HCT116 (cell line): ENCODE data around the gene TANGO6. TPM values are rescaled to one million over a fixed set of nuclear protein-coding genes. Genes with fewer than 3 reads are reported as not detected.

Experiments
- ATAC-seq: fragments of 200-7000 bp; cut with Tn5 transposase; 2 replicates; pipeline ENCODE4 v1.9.1; 2020; ENCODE audit warnings: mild to moderate bottlenecking, moderate library complexity
- BruUV-seq: library from RNA; stranded (reverse); fragments of 400-500 nt; replicated peaks from 2 replicates; lab custom pipeline; 2021; lab: Mats Ljungman, UMichigan
- CTCF ChIA-PET: fragments of 300-600 bp; sonication (Branson Sonifier 250); formaldehyde crosslinking; loops from one replicate; lab custom pipeline; 2021; ENCODE audit warnings: antibody characterized with exemption; lab: Charles Lee
- POLR2A ChIA-PET: fragments of 300-600, 350-600 bp; sonication (Branson Sonifier 250); formaldehyde crosslinking; loops from one replicate; lab custom pipeline; 2021; ENCODE audit warnings: antibody characterized with exemption; lab: Charles Lee
- RAD21 ChIA-PET, 2 experiments: fragments of 300-600 bp; sonication (Branson Sonifier 250); formaldehyde crosslinking; loops; one replicate each; lab custom pipeline; 2023; ENCODE audit warnings: low total read pairs in 2 of 2; ENCODE audit not compliant: uncharacterized antibody in 2 of 2, unreplicated experiment in 2 of 2, low non-redundant PET in 1 of 2; lab: Charles Lee
- DNase-seq: peaks from one replicate; pipeline ENCODE4 v3.0.0-alpha.2; 2010; ENCODE audit warnings: low read depth, low spot score
- H2AFZ ChIP-seq: fragments of 200-600 bp; shearing (Covaris generic), sonication (generic); 2 replicates; pipeline ENCODE4 v1.6.1; 2017; ENCODE audit warnings: low read depth, mixed run types, mixed read lengths, antibody characterized with exemption, low read length; ENCODE audit not compliant: poor library complexity, severe bottlenecking
- H3K27ac ChIP-seq: 2 replicates; pipeline ENCODE4 v1.5.1; 2012; ENCODE audit warnings: low read depth, low read length
- H3K27me3 ChIP-seq: fragments of 200-600 bp; sonication (generic); 2 replicates; pipeline ENCODE4 v1.6.1; 2016; ENCODE audit warnings: mixed run types, low read length, mixed read lengths; ENCODE audit not compliant: insufficient read depth
- H3K36me3 ChIP-seq, 2 experiments: fragments of 200-500 bp in 1 of 2; fragments of 200-600 bp in 1 of 2; sonication (Bioruptor generic) in 1 of 2; sonication (generic) in 1 of 2; 2 replicates each; pipeline versions ENCODE4 v1.5.1 to v1.6.1; 2014 to 2016; ENCODE audit warnings: low read length in 2 of 2, inconsistent platforms in 1 of 2, mixed read lengths in 1 of 2, mixed run types in 1 of 2; ENCODE audit not compliant: insufficient read depth in 2 of 2, control insufficient read depth in 1 of 2
- H3K4me1 ChIP-seq, 2 experiments: fragments of 200-600 bp in 1 of 2; sonication (generic) in 1 of 2; 2 replicates each; pipeline versions ENCODE4 v1.5.1 to v1.6.1; 2012 to 2017; ENCODE audit warnings: low read length in 2 of 2, inconsistent platforms in 1 of 2, mild to moderate bottlenecking in 1 of 2, mixed read lengths in 1 of 2, mixed run types in 1 of 2, moderate library complexity in 1 of 2; ENCODE audit not compliant: insufficient read depth in 2 of 2, control insufficient read depth in 1 of 2
- H3K4me2 ChIP-seq: fragments of 200-600 bp; sonication (generic); 2 replicates; pipeline ENCODE4 v1.6.1; 2017; ENCODE audit warnings: mixed run types, low read length, mixed read lengths
- H3K4me3 ChIP-seq, 2 experiments: fragments of 200-600 bp in 1 of 2; sonication (generic) in 1 of 2; replicated peaks in 1 of 2; 2 replicates each; pipeline ENCODE4 v1.5.1; 2011 to 2016; ENCODE audit warnings: low read length in 2 of 2, control low read depth in 1 of 2, low read depth in 1 of 2, mild to moderate bottlenecking in 1 of 2, mixed read lengths in 1 of 2, mixed run types in 1 of 2
- H3K79me2 ChIP-seq: fragments of 200-600 bp; sonication (generic); 2 replicates; pipeline ENCODE4 v1.6.1; 2017; ENCODE audit warnings: mild to moderate bottlenecking, mixed run types, low read length, moderate library complexity, mixed read lengths; ENCODE audit not compliant: insufficient read depth
- H3K9ac ChIP-seq: fragments of 200-600 bp; sonication (generic); 2 replicates; pipeline ENCODE4 v1.6.1; 2016; ENCODE audit warnings: low read length, mixed read lengths
- H3K9me2 ChIP-seq: fragments of 200-600 bp; sonication (generic), shearing (Covaris generic); 2 replicates; pipeline ENCODE4 v1.6.1; 2017; ENCODE audit warnings: mixed run types, mild to moderate bottlenecking, moderate library complexity; ENCODE audit not compliant: insufficient read depth
- H3K9me3 ChIP-seq, 2 experiments: fragments of 200-500 bp in 1 of 2; fragments of 200-600 bp in 1 of 2; sonication (Bioruptor generic) in 1 of 2; sonication (generic) in 1 of 2; 2 replicates each; pipeline ENCODE4 v1.6.1; 2014 to 2017; ENCODE audit warnings: low read length in 2 of 2, mixed read lengths in 2 of 2, inconsistent platforms in 1 of 2, low read depth in 1 of 2, mild to moderate bottlenecking in 1 of 2, mixed run types in 1 of 2, moderate library complexity in 1 of 2; ENCODE audit not compliant: control insufficient read depth in 1 of 2, insufficient read depth in 1 of 2
- H4K20me1 ChIP-seq: fragments of 200-600 bp; sonication (generic), shearing (Covaris generic); 2 replicates; pipeline ENCODE4 v1.6.1; 2017; ENCODE audit warnings: mixed run types, mild to moderate bottlenecking, moderate library complexity; ENCODE audit not compliant: insufficient read depth
- CEBPB ChIP-seq: IDR thresholded peaks from 2 replicates; pipeline ENCODE4 v1.6.1; 2012; ENCODE audit warnings: low read depth
- FOSL1 ChIP-seq: IDR thresholded peaks from 2 replicates; pipeline ENCODE4 v1.6.1; 2012; ENCODE audit warnings: low read depth
- TCF7L2 ChIP-seq: IDR thresholded peaks from 2 replicates; pipeline ENCODE4 v1.7.0; 2011; ENCODE audit warnings: borderline replicate concordance, inconsistent platforms; ENCODE audit not compliant: insufficient read depth, insufficient read length; ENCODE audit errors: extremely low read depth
- intact Hi-C: fragments of 100-400 bp; cut with micrococcal nuclease; formaldehyde crosslinking; loops from 2 replicates; pipeline ENCODE4 v1.10.0; 2022
- total RNA-seq: library from RNA; stranded (reverse); gene quantifications from one replicate; pipeline ENCODE4 v1.2.1, GENCODE V29; 2021; ENCODE audit not compliant: unreplicated experiment
- TF ChIP-seq, protein P1 (sequence below): IDR thresholded peaks from 2 replicates; pipeline ENCODE4 v1.6.1; 2012
- TF ChIP-seq, protein P2 (sequence below), 3 experiments: fragments of 200-600 bp in 1 of 3; sonication (generic) in 1 of 3; IDR thresholded peaks in 2 of 3; conservative IDR thresholded peaks in 1 of 3; 2 replicates each; pipeline ENCODE4 v1.5.1; 2012 to 2017; ENCODE audit warnings: low read depth in 2 of 3, low read length in 2 of 3, antibody characterized with exemption in 1 of 3, borderline replicate concordance in 1 of 3, control low read depth in 1 of 3, mild to moderate bottlenecking in 1 of 3, mixed read lengths in 1 of 3, mixed run types in 1 of 3, moderate library complexity in 1 of 3; ENCODE audit not compliant: insufficient read depth in 1 of 3

The TANGO6 gene
- total RNA-seq, 1 experiment from 2014 or later: 16.4 TPM

DNA sequence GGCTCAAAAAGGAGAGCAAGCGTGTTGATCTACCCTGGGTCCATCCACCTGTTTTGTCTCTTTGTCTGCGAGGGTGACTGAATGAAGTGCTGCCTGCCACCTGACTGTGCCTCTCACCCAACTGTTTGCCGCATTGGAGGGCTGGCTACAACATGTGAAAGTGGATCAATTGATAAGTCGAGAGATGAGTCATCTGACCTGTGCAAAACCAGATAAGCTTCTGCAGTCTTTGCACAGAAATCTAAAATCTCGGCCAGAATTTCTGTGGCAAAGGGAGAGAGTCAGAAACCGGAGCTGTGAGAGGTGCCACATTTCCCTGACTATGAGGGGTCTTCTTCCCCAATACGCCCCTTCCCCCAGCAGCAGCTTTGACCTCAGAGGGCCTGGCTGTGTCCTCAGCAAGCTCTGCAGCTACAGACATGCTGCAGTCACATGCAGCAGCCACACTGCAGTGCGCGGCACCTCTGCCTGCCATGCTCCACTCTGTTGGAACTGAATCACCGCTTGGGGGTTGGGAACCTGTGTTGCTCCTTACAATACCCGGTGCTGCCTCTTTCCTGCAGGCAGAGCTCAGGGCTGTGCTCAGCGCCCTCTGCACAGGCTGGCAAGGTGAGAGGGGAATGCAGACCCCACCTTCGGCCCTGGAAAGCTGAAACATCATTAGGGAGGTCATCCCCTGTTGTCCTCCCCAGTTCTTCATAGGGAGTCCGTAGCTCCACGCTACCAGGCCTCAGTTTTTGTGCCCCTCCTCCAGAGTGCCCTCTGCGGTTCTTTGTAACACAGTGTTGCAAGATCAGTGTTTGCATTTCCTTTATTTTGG, 246.0 kb downstream of the TANGO6 start:
- H3K9ac ChIP-seq: peak overlapping the region; percentile 19; the same call in 1 of the 2 replicates
- RAD21 ChIA-PET: interaction anchor here in 1 of 2 experiments (0.5 kb wide), 1 partner anchor 176 kb away, joined by 4 read pairs; no protein-coding TSS in a partner anchor
- H4K20me1 ChIP-seq: no peaks in the 10 kb centered on the region
- ATAC-seq (peak; percentile 70), DNase-seq (no peak)
- no peaks in the 10 kb centered on the region for H3K27me3 ChIP-seq
- intact Hi-C loops: no loop called here
- no peaks in the 10 kb centered on the region for H3K36me3 ChIP-seq
- H3K27ac ChIP-seq: peak overlapping the region; percentile 9; the same call in 1 of the 2 replicates
- no TSS peak for BruUV-seq
- peaks cover 21 to 35% of the 10 kb centered on the region in 2 experiments for H3K4me1 ChIP-seq
- TF ChIP-seq FOSL1 (peak; percentile 39; the same call in 1 of the 2 replicates), TCF7L2 (no peak)
- TF ChIP-seq, protein P1, sequence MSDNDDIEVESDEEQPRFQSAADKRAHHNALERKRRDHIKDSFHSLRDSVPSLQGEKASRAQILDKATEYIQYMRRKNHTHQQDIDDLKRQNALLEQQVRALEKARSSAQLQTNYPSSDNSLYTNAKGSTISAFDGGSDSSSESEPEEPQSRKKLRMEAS: peak; percentile 43
- peak overlapping the region; percentile 43 for H3K4me2 ChIP-seq
- H3K79me2 ChIP-seq: no peaks in the 10 kb centered on the region
- no peak overlapping the region for H2AFZ ChIP-seq
- no peak overlapping the region for H3K4me3 ChIP-seq
- H3K9me3 ChIP-seq: no peaks in the 10 kb centered on the region
- no peaks in the 10 kb centered on the region for H3K9me2 ChIP-seq
- POLR2A ChIA-PET: interaction anchor here (2.4 to 2.8 kb wide), 2 partner anchors 16 kb away, joined by 9 to 18 read pairs; partner anchors contain the start of gene HAS3
- CTCF ChIA-PET: no interaction called here

DNA sequence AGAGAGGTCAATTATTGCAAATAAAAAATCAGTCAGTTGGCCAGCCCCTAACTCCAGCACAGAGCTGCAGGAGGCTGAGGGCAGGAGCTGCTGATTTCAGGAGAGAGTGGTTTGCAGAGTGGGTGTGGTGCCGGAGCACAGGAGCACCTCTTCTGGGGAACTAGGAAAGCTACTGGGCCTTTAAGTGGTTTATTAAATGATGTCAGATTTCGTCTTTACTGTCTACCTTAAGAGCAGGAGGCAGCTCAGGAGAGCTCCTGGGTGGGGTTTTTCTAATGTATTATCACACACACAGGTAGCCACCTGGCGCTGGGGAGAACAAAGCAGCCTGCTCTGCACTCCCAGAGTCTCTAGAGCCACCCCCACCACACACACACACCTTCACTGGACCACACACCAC, 250.6 kb downstream of the TANGO6 start:
- H3K79me2 ChIP-seq: no peaks in the 10 kb centered on the region
- no peak overlapping the region for H2AFZ ChIP-seq
- H3K27me3 ChIP-seq: no peaks in the 10 kb centered on the region
- H3K4me2 ChIP-seq: no peak overlapping the region
- ChIA-PET CTCF (no interaction called here), RAD21 (no interaction called here), POLR2A (interaction anchor here (1.9 kb wide), 1 partner anchor 21 kb away, joined by 10 read pairs; no protein-coding TSS in a partner anchor)
- no peak overlapping the region for H3K4me3 ChIP-seq
- BruUV-seq: no TSS peak
- TF ChIP-seq CEBPB (no peak), TCF7L2 (no peak)
- TF ChIP-seq, protein P2, sequence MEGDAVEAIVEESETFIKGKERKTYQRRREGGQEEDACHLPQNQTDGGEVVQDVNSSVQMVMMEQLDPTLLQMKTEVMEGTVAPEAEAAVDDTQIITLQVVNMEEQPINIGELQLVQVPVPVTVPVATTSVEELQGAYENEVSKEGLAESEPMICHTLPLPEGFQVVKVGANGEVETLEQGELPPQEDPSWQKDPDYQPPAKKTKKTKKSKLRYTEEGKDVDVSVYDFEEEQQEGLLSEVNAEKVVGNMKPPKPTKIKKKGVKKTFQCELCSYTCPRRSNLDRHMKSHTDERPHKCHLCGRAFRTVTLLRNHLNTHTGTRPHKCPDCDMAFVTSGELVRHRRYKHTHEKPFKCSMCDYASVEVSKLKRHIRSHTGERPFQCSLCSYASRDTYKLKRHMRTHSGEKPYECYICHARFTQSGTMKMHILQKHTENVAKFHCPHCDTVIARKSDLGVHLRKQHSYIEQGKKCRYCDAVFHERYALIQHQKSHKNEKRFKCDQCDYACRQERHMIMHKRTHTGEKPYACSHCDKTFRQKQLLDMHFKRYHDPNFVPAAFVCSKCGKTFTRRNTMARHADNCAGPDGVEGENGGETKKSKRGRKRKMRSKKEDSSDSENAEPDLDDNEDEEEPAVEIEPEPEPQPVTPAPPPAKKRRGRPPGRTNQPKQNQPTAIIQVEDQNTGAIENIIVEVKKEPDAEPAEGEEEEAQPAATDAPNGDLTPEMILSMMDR (IDR thresholded peaks at IDR 0.05 in 2 of 3, conservative IDR thresholded peaks at IDR 0.05 in 1 of 3; ENCODE audit: borderline replicate concordance in 1 of 3, insufficient read depth in 1 of 3, low read depth in 2 of 3, low read length in 2 of 3): no peak
- intact Hi-C loops: no loop called here
- peaks cover 15 to 31% of the 10 kb centered on the region in 2 experiments for H3K4me1 ChIP-seq
- H4K20me1 ChIP-seq: no peaks in the 10 kb centered on the region
- no peak for DNase-seq
- no peak overlapping the region for H3K27ac ChIP-seq
- ATAC-seq: peak; percentile 23; the same call in 1 of the 2 replicates
- H3K9me2 ChIP-seq: no peaks in the 10 kb centered on the region
- no peak overlapping the region for H3K9ac ChIP-seq
- no peaks in the 10 kb centered on the region for H3K9me3 ChIP-seq
- no peaks in the 10 kb centered on the region for H3K36me3 ChIP-seq
